Epithelial cell of proximal tubule (primary cell): Measurements from ENCODE around the gene ARHGAP26. TPM values are rescaled to one million over a fixed set of nuclear protein-coding genes. Genes with fewer than 3 reads are reported as not detected.

Source experiments
- DNase-seq: peaks from one replicate; pipeline ENCODE4 v3.0.0-alpha.2; 2011; ENCODE audit warnings: low read depth
- H3K4me3 ChIP-seq: 2 replicates; pipeline ENCODE4 v1.5.1; 2011; ENCODE audit warnings: low read depth, mild to moderate bottlenecking, low read length
- CTCF ChIP-seq: conservative IDR thresholded peaks from 2 replicates; pipeline ENCODE4 v1.5.1; 2012; ENCODE audit warnings: low read depth, mild to moderate bottlenecking, low read length
- total RNA-seq: library from RNA; depleted of rRNA; stranded (reverse); fragments of >200 nt; gene quantifications from 2 replicates; pipeline ENCODE4 v1.2.3, GENCODE V29; 2015

Gene ARHGAP26
- total RNA-seq, 1 donor from 2014 or later = 7.0 TPM

DNA sequence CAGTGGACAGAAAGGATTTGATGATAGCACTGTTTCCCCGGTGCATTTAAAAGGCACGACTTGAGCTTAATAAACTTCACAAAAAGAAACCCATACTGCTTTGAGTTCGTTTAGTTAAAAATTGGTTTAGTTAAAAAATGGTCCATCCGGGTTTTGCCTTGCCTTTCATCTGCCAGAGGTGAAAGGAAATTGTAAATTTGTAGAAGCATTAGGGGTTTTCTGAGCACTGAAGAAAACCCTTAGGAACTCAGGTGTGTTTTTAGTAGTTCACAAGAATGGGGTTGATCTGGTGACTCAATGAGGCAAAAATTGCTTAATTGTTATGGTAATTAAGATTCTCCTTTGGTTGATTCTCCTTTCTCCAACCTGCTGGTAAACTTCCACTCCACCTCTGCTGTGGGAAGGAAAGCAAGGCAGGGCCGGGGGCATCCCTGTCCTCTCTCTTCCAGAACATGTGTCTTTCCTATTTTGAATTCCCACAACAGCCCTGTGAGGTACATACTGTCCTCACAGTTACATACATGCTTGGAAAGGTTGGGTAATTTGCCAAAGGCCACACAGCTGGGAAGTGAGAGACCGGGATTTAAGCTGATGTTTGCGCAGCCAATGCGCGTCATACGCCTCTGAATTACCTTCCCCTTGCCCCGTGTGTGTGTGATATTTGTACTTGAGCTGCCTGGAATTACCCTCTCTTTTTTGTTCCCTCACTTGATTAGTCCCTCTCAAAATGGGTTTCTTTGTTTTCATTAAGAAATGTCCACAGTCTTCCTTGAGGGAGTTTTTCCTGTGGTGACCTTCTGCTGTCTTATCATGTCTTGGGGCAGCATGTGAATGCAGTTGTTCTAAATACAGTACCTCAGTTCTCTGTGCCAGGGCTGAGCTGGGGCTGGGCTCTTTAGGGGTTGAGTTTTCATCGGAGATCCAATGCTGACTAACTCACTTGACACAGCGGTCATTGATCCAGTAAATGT, 94.4 kb downstream of the ARHGAP26 start:
- TF ChIP-seq CTCF = no peak
- no peak for DNase-seq
- H3K4me3 ChIP-seq = no peak overlapping the region

DNA sequence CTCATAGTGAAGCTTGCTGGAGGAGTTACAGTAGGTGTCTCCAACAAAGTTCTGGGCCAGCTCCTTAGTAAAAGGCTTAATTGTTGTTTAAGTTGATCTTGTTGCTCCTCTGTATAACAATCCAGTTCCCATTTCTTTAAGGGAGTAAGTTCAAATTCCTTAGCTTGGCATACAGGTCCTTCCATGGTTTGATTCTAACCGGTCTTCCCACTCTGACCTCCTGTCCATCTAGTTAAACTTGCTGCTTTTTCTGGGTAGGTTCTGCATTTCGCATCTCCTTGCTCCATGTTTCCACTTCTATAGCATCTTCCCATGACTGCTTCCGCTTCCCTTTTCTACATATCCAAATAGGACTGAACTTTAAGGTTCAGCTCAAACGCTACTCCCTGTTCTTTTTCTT, 95.5 kb downstream of the ARHGAP26 start:
- H3K4me3 ChIP-seq = no peak overlapping the region
- no peak for TF ChIP-seq CTCF
- DNase-seq = no peak

DNA sequence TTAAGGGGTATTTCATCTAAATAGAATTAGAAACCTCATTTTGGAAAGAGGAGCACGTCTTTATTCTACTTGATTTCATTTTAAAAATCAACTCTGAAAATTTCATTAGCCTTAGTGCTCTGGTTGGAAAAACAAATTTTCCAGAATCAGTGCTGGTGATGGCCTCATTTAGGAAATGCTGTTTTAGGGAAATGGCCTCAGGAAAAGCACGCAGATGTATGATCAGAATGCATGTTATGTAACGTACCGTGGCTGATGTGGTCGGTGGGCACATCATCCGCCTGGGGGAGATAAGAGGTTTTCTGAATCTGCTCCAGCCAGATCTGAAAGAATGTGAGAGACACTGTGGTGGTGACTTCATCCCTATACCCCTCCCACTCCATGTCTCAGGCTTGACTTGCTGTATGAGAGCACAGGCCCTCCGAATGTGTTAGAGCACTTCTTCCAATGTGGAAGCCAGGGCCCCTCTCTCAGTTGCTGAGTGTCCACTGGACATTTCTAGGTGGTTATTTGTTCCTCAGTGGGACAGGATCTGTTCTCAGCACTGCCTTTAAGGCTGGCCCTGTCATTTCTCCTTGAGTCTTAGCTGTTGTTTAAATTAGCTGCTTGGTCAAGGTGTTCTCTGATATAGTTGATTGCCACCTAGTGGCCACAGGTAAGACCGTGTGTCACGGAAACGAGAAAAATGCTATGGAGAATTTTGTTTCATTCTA, 96.5 kb downstream of the ARHGAP26 start:
- no peak for DNase-seq
- TF ChIP-seq CTCF = peak; percentile 83
- H3K4me3 ChIP-seq = no peak overlapping the region

GRCh38 chr5:142869886-142870285, 99.7 kb downstream of the ARHGAP26 start:
- H3K4me3 ChIP-seq = no peak overlapping the region
- no peak for TF ChIP-seq CTCF
- DNase-seq = no peak

- no peak for TF ChIP-seq CTCF
- H3K4me3 ChIP-seq = no peak overlapping the region
- DNase-seq = no peak
Measured at GRCh38 chr5:142870532-142871362, 100.6 kb downstream of the ARHGAP26 start.

GRCh38 chr5:142871363-142872193, 101.4 kb downstream of the ARHGAP26 start:
- TF ChIP-seq CTCF = no peak
- H3K4me3 ChIP-seq = no peak overlapping the region
- no peak for DNase-seq
